Gastrocnemius medialis (tissue), 4 donors: ENCODE data around the gene KISS1R. TPM values are rescaled to one million over a fixed set of nuclear protein-coding genes. Genes with fewer than 3 reads are reported as not detected.
A peak's percentile ranks its signal among the peaks of the same experiment; 100 is the strongest.

ENCODE experiments used
- ATAC-seq, 2 donors: fragments of 150-250 bp; one replicate each; pipeline ENCODE4 v1.9.1; 2016
- DNase-seq, 2 donors: peaks; one replicate each; pipeline ENCODE4 v3.0.0-alpha.2; 2019
- H3K27ac ChIP-seq, 4 donors: fragments of 200-600 bp; sonication (generic); 1 replicate in 1 of 4; 2 replicates in 3 of 4; pipeline ENCODE4 v1.5.1; 2016 to 2018; ENCODE audit warnings: mild to moderate bottlenecking in 2 of 4, moderate library complexity in 1 of 4
- H3K27me3 ChIP-seq, 3 donors: fragments of 200-600 bp; sonication (generic) in 2 of 3; 1 replicate in 1 of 3; 2 replicates in 2 of 3; pipeline versions ENCODE4 v1.5.1 to v1.6.0; 2016 to 2019; ENCODE audit warnings: mild to moderate bottlenecking in 1 of 3, moderate library complexity in 1 of 3
- H3K36me3 ChIP-seq, 2 donors: fragments of 200-600 bp; sonication (generic) in 1 of 2; one replicate each; pipeline ENCODE4 v1.5.1; 2017 to 2018
- H3K4me1 ChIP-seq, 2 donors: fragments of 200-600 bp; sonication (generic) in 1 of 2; one replicate each; pipeline ENCODE4 v1.5.1; 2016 to 2017; ENCODE audit warnings: mild to moderate bottlenecking in 2 of 2
- H3K4me3 ChIP-seq, 4 donors: fragments of 200-600 bp; sonication (generic) in 3 of 4; 1 replicate in 1 of 4; 2 replicates in 3 of 4; pipeline ENCODE4 v1.5.1; 2016 to 2019; ENCODE audit warnings: mild to moderate bottlenecking in 2 of 4
- H3K9me3 ChIP-seq, 3 donors: fragments of 200-600 bp; sonication (generic) in 2 of 3; 1 replicate in 1 of 3; 2 replicates in 2 of 3; pipeline ENCODE4 v1.5.1; 2016 to 2019
- CTCF ChIP-seq, 5 experiments: fragments of 450-650 bp in 3 of 5; fragments of 200-600 bp in 2 of 5; sonication (generic) in 2 of 5; IDR thresholded peaks in 4 of 5; conservative IDR thresholded peaks in 1 of 5; 1 replicate in 4 of 5; 2 replicates in 1 of 5; pipeline ENCODE4 v1.5.1; 2016 to 2019; ENCODE audit warnings: antibody characterized with exemption in 5 of 5, mild to moderate bottlenecking in 3 of 5, moderate library complexity in 3 of 5
- POLR2A ChIP-seq, 2 donors: fragments of 450-650 bp; IDR thresholded peaks; one replicate each; pipeline ENCODE4 v1.6.1; 2017; ENCODE audit warnings: antibody characterized with exemption in 2 of 2, mild to moderate bottlenecking in 2 of 2, moderate library complexity in 2 of 2
- in situ Hi-C, 4 donors: fragments of 200-750 bp; cut with MboI; loops; one replicate each; pipeline versions ENCODE4 v1.15.0 to v1.8.0; 2017; ENCODE audit warnings: low sequenced_read_pairs in 4 of 4
- intact Hi-C: fragments of 100-400 bp; cut with DNase I; formaldehyde crosslinking; loops from one replicate; pipeline ENCODE4 v1.15.1; 2023; ENCODE audit warnings: low total_unique reads
- total RNA-seq, 4 donors: library from RNA; depleted of rRNA; stranded (reverse); fragments of >200 nt; gene quantifications; one replicate each; pipeline versions ENCODE4 v1.1.0 to v1.2.3, GENCODE V29; 2016

The KISS1R gene
- total RNA-seq, 4 donors from 2014 or later = not detected

GRCh38 chr19:913080-913748 is 3.9 kb upstream of the KISS1R start, which contains the start of gene R3HDM4:
TSS of gene R3HDM4 (minus strand) at chr19:913219. CDS start at chr19:913157, 62 bp downstream.
- peak; percentile 62 to 77 for TF ChIP-seq POLR2A (IDR thresholded peaks at IDR 0.05)
- no peak for TF ChIP-seq CTCF (IDR thresholded peaks at IDR 0.05 in 4 of 5, conservative IDR thresholded peaks at IDR 0.05 in 1 of 5)
- H3K36me3 ChIP-seq = no peaks in the 10 kb centered on the region
- peak within 1 kb of the TSS; percentile 76 to 90 (median 84) for H3K27ac ChIP-seq
- H3K4me3 ChIP-seq = peak within 1 kb of the TSS; percentile 72 to 90 (median 84)
- in situ Hi-C loops (no loop called here), intact Hi-C loops (loop anchor here (1.0 kb wide), 1 partner anchor 20 kb away; the partner anchor contains the start of genes MED16 and RNU6-9)
- ATAC-seq (peak; percentile 93 to 95), DNase-seq (peak; percentile 60 to 65)
- H3K4me1 ChIP-seq = peaks cover 4 to 21% of the 10 kb centered on the region in 2 donors
- H3K27me3 ChIP-seq = peaks cover 16 to 24% (median 22%) of the 10 kb centered on the region in 3 donors
- no peaks in the 10 kb centered on the region for H3K9me3 ChIP-seq

DNA sequence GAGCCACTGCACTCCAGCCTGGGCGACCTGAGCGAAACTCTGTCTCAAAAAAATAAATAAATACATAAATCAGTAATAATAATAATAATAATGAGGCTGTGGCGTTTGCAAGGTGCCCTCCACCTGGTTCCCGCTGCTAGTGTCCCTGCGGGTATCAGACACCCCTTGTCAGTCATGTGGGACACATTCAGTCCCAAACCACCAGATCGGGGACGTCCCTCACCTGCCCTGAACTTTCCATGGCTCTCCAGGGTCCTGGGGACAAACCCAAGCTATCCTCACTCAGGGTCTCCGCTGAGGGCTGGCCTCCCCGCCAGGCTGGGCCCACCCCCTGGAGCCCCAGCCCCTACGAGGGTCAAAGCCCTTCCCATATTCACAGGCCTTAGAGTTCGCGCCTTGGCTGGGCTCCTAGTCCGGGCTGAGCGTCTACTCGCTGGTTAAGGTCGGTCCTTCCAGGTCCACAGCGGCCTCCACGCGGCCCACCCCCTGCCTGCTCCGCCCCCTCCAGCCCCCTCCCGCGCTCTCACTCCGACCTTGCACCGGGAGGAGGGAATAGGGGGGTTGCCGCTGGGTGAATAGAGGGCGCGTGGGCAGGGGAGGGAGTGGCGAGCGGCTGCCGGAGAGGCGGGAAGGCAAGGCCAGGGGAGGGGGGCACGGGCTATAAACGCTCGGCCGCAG is 349 bp upstream of the KISS1R start:
- Histone ChIP-seq H3K36me3 (no peaks in the 10 kb centered on the region), H3K27me3 (peaks cover 37 to 57% (median 53%) of the 10 kb centered on the region in 3 donors), H3K9me3 (no peaks in the 10 kb centered on the region), H3K4me3 (peak overlapping the region in 3 of 4 donors; percentile 17 to 32 (median 28)), H3K4me1 (peaks cover 9 to 21% of the 10 kb centered on the region in 2 donors), H3K27ac (no peak overlapping the region)
- intact Hi-C loops (no loop called here), in situ Hi-C loops (no loop called here)
- ATAC-seq (no peak), DNase-seq (no peak)
- TF ChIP-seq POLR2A (IDR thresholded peaks at IDR 0.05) = no peak
- TF ChIP-seq CTCF (IDR thresholded peaks at IDR 0.05 in 4 of 5, conservative IDR thresholded peaks at IDR 0.05 in 1 of 5) = no peak

DNA sequence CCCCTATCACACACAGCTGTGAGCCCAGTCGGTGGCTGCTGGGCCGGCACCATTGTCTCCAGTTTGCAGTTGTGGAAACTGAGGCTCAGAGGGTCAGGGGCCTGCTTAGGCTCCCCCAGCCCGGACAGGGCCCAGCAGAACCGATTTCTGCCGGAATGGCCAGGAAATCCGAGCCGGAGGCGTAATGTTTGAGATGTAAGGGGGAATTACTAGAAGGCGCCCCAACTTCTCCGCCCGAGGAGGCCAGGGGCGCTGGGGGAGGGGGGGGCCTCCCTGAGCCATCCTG is 962 bp downstream of the KISS1R start:
- TF ChIP-seq CTCF (IDR thresholded peaks at IDR 0.05 in 4 of 5, conservative IDR thresholded peaks at IDR 0.05 in 1 of 5) (no peak), POLR2A (IDR thresholded peaks at IDR 0.05) (no peak)
- in situ Hi-C loops = no loop called here
- Histone ChIP-seq H3K36me3 (no peaks in the 10 kb centered on the region), H3K27ac (no peak overlapping the region), H3K4me1 (peaks cover 9 to 17% of the 10 kb centered on the region in 2 donors), H3K9me3 (no peaks in the 10 kb centered on the region), H3K27me3 (peaks cover 37 to 57% (median 53%) of the 10 kb centered on the region in 3 donors), H3K4me3 (no peak overlapping the region)
- intact Hi-C loops = no loop called here
- ATAC-seq (no peak), DNase-seq (no peak)

GRCh38 chr19:918481-919198 is 1.5 kb downstream of the KISS1R start:
- Histone ChIP-seq H3K4me3 (no peak overlapping the region), H3K36me3 (no peaks in the 10 kb centered on the region), H3K9me3 (no peaks in the 10 kb centered on the region), H3K27me3 (peaks cover 37 to 57% (median 53%) of the 10 kb centered on the region in 3 donors), H3K27ac (no peak overlapping the region), H3K4me1 (peaks cover 8 to 16% of the 10 kb centered on the region in 2 donors)
- no peak for TF ChIP-seq POLR2A (IDR thresholded peaks at IDR 0.05)
- no peak for TF ChIP-seq CTCF (IDR thresholded peaks at IDR 0.05 in 4 of 5, conservative IDR thresholded peaks at IDR 0.05 in 1 of 5)
- in situ Hi-C loops (no loop called here), intact Hi-C loops (no loop called here)
- no peak for ATAC-seq
- no peak for DNase-seq
